ENCODE data around the gene THOC6.

THOC6 gene

GRCh38 chr16:3022208-3022683 lies 1.6 kb upstream of the THOC6 start:
- DNase-seq (ENCODE audit: low spot score) (peak; percentile 93), ATAC-seq (ENCODE audit: low read depth) (peak; percentile 13)
- Histone ChIP-seq H3K9me3 (ENCODE audit: severe bottlenecking) (no peaks in the 10 kb centered on the region), H3K4me3 (ENCODE audit: severe bottlenecking) (peak overlapping the region; percentile 89), H3K4me1 (ENCODE audit: insufficient read depth, poor library complexity, severe bottlenecking) (peaks cover 7% of the 10 kb centered on the region), H3K36me3 (ENCODE audit: low read depth) (peaks cover 43% of the 10 kb centered on the region), H3K27me3 (ENCODE audit: insufficient read depth, poor library complexity, severe bottlenecking) (no peaks in the 10 kb centered on the region), H3K27ac (ENCODE audit: poor library complexity, severe bottlenecking) (peak overlapping the region; percentile 100)
- no peak for TF ChIP-seq CTCF (IDR thresholded peaks at IDR 0.05; ENCODE audit: poor library complexity, severe bottlenecking)

GRCh38 chr16:3022684-3023414 lies 986 bp upstream of the THOC6 start:
- ATAC-seq (ENCODE audit: low read depth) (peak; percentile 0; the same call in 2 of the 3 replicates), DNase-seq (ENCODE audit: low spot score) (no peak)
- peak overlapping the region; percentile 89 for H3K4me3 ChIP-seq (ENCODE audit: severe bottlenecking)
- H3K4me1 ChIP-seq (ENCODE audit: insufficient read depth, poor library complexity, severe bottlenecking) = peaks cover 9% of the 10 kb centered on the region
- no peak for TF ChIP-seq CTCF (IDR thresholded peaks at IDR 0.05; ENCODE audit: poor library complexity, severe bottlenecking)
- H3K27ac ChIP-seq (ENCODE audit: poor library complexity, severe bottlenecking) = peak overlapping the region; percentile 100
- H3K9me3 ChIP-seq (ENCODE audit: severe bottlenecking) = no peaks in the 10 kb centered on the region
- no peaks in the 10 kb centered on the region for H3K27me3 ChIP-seq (ENCODE audit: insufficient read depth, poor library complexity, severe bottlenecking)
- peaks cover 44% of the 10 kb centered on the region for H3K36me3 ChIP-seq (ENCODE audit: low read depth)

- no peaks in the 10 kb centered on the region for H3K27me3 ChIP-seq (ENCODE audit: insufficient read depth, poor library complexity, severe bottlenecking)
- H3K4me3 ChIP-seq (ENCODE audit: severe bottlenecking) = peak overlapping the region; percentile 89
- H3K36me3 ChIP-seq (ENCODE audit: low read depth) = peaks cover 44% of the 10 kb centered on the region
- DNase-seq (ENCODE audit: low spot score) = peak; percentile 90
- TF ChIP-seq CTCF (IDR thresholded peaks at IDR 0.05; ENCODE audit: poor library complexity, severe bottlenecking) = no peak
- H3K27ac ChIP-seq (ENCODE audit: poor library complexity, severe bottlenecking) = peak overlapping the region; percentile 100
- no peak for ATAC-seq (ENCODE audit: low read depth)
- peaks cover 10% of the 10 kb centered on the region for H3K4me1 ChIP-seq (ENCODE audit: insufficient read depth, poor library complexity, severe bottlenecking)
- no peaks in the 10 kb centered on the region for H3K9me3 ChIP-seq (ENCODE audit: severe bottlenecking)
Observed at GRCh38 chr16:3023415-3023668, 493 bp upstream of the THOC6 start.

- peaks cover 43% of the 10 kb centered on the region for H3K36me3 ChIP-seq (ENCODE audit: low read depth)
- H3K27ac ChIP-seq (ENCODE audit: poor library complexity, severe bottlenecking) = peak overlapping the region; percentile 100
- TF ChIP-seq CTCF (IDR thresholded peaks at IDR 0.05; ENCODE audit: poor library complexity, severe bottlenecking) = no peak
- no peaks in the 10 kb centered on the region for H3K9me3 ChIP-seq (ENCODE audit: severe bottlenecking)
- ATAC-seq (ENCODE audit: low read depth) (no peak), DNase-seq (ENCODE audit: low spot score) (no peak)
- peaks cover 10% of the 10 kb centered on the region for H3K4me1 ChIP-seq (ENCODE audit: insufficient read depth, poor library complexity, severe bottlenecking)
- H3K4me3 ChIP-seq (ENCODE audit: severe bottlenecking) = no peak overlapping the region
- peaks cover 19% of the 10 kb centered on the region for H3K27me3 ChIP-seq (ENCODE audit: insufficient read depth, poor library complexity, severe bottlenecking)
Observed at GRCh38 chr16:3025032-3026002, 1.5 kb downstream of the THOC6 start.
